Measurements from ENCODE around the gene CLEC4F.
"Not testable (repeated sequence)": the region's sequence is repeated elsewhere in the genome, so short reads cannot be mapped to it uniquely, and the experiment has no call there.

CLEC4F gene

DNA sequence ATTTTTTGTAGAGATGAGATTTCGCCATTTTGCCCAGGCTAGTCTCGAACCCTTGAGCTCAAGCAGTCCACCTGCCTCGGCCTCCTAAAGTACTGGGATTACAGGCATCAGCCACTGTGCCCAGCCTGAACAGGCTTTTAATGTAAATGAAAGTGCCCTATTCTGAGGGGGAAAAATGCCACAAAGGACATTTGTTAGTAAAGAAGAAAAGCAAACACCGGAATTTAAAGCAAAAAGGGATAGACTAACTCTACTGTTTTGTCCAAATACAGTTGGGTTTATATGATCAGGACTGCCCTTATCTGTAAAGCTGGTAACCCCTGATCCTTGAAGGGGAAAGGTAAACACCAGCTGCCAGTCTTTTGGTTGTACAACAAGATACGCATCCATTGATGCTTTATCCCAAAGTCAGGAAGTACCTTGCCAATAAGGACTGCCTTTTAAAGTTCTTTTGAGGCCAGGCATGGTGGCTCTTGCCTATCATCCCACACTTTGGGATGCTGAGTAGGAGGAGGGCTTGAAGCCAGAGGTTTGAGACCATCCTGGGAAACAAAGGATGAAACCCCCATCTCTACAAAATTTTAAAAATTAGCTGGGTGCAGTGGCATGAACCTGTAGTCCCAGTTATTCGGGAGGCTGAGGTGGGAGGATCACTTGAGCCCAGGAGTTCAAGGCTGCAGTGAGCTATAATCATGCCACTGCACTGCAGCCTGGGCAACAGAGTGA, 13.1 kb downstream of the CLEC4F start:
- TF ChIP-seq, protein P1, sequence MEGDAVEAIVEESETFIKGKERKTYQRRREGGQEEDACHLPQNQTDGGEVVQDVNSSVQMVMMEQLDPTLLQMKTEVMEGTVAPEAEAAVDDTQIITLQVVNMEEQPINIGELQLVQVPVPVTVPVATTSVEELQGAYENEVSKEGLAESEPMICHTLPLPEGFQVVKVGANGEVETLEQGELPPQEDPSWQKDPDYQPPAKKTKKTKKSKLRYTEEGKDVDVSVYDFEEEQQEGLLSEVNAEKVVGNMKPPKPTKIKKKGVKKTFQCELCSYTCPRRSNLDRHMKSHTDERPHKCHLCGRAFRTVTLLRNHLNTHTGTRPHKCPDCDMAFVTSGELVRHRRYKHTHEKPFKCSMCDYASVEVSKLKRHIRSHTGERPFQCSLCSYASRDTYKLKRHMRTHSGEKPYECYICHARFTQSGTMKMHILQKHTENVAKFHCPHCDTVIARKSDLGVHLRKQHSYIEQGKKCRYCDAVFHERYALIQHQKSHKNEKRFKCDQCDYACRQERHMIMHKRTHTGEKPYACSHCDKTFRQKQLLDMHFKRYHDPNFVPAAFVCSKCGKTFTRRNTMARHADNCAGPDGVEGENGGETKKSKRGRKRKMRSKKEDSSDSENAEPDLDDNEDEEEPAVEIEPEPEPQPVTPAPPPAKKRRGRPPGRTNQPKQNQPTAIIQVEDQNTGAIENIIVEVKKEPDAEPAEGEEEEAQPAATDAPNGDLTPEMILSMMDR (conservative IDR thresholded peaks at IDR 0.05): no peak

DNA sequence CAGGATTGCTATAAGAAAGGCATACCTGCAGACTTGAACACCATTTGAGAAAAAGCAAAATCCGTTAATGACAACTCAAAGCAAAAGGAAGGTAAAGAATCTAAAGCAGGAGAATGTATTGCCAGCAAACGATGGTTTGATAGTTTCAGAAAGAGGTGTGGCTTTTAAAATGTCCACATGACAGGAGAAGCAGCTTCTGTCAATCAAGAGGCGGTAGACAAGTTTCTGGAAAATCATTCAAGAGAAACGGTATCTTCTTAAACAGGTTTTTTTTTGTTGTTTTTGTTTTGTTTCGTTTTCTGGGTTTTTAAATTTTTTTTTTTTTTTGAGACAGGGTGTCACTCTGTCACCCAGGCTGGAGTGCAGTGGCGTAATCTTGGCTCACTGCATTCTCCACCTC, 13.8 kb downstream of the CLEC4F start:
- no peak overlapping the region for H3K27ac ChIP-seq
- TF ChIP-seq, protein P1 (conservative IDR thresholded peaks at IDR 0.05): no peak

More for the DNA sequence above, 13.1 kb downstream of the CLEC4F start:
- H3K27ac ChIP-seq: no peak overlapping the region

DNA sequence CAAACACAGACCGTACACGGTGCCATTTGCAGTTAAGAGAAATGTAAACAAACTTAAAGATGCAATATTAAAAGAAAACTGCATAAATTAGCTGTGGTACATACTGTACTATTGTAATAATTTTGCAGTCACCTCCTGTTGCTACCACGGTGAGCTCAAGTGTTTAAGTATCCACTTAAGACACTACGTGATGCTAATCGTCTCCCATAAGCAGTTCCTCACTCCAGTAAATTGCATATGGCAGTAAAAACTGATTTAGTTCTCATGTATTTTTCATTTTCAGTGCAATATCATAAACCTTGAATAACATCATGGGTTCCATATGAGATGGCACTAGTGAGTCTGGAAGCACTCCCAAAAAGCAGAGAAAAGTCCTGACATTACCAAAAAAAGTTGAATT, 14.4 kb downstream of the CLEC4F start:
- no peak overlapping the region for H3K27ac ChIP-seq
- TF ChIP-seq, protein P1 (conservative IDR thresholded peaks at IDR 0.05): no peak

DNA sequence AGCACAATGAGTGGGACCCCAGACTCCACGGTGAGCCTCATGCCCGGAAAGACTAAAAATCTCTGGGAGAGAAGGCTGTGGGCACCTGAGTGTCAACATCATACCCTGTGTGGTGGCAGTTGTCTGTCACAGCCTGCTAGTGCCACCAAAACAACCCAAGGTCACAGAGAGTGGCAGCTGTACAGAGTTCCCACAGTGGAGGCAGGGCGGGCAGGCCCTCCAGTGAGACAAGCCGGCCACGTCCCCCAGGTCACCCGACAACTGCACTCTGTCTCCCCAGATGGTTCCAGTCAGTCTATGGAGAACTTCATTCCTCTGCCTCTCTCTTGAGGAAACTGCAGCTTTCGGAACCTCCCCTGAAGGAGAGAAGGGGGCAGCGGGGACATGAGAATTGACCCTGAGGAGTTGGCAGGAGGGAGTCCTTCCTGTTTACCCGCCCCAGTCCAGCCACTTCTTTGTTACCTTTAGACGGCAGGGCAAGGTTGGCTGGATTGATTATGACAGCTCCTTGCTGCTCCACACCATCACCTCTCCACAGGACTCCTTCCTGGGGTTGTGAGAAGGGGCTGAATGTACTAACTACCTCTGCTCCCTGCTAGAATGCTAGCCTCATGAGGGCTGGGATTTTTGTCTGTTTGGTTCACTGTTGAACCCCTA, 18.7 kb downstream of the CLEC4F start:
- TF ChIP-seq, protein P1 (conservative IDR thresholded peaks at IDR 0.05): no peak
- H3K27ac ChIP-seq: no peak overlapping the region

DNA sequence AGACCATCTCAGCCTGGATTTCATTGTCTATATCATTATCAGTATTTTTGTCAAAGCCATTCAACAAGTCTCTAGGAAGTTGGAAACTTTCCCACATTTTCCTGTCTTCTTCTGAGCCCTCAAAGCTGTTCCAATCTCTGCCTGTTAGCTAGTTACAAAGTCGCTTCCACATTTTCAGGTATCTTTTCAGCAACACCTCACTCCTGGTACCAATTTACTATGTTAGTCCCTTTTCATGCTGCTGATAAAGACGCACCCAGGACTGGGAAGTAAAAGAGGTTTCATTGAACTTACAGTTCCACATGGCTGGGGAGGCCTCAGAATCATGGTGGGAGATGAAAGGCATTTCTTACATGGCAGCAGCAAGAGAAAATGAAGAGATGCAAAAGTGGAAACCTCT, 20.7 kb downstream of the CLEC4F start:
- TF ChIP-seq, protein P1 (conservative IDR thresholded peaks at IDR 0.05): no peak
- no peak overlapping the region for H3K27ac ChIP-seq

DNA sequence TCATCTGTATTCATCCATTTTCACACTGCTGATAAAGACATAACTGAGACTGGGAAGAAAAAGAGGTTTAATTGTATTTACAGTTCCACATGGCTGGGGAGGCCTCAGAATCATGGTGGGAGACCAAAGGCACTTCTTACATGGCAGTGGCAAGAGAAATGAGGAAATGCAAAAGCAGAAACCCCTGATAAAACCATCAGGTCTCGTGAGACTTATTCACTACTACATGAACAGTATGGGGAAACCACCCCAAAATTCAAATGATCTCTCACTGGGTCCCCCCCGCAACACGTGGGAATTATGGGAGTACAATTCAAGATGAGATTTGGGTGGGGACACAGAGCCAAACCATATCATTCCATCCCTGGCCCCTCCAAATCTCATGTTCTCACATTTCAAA, 22.4 kb downstream of the CLEC4F start:
- H3K27ac ChIP-seq: not testable (repeated sequence)

DNA sequence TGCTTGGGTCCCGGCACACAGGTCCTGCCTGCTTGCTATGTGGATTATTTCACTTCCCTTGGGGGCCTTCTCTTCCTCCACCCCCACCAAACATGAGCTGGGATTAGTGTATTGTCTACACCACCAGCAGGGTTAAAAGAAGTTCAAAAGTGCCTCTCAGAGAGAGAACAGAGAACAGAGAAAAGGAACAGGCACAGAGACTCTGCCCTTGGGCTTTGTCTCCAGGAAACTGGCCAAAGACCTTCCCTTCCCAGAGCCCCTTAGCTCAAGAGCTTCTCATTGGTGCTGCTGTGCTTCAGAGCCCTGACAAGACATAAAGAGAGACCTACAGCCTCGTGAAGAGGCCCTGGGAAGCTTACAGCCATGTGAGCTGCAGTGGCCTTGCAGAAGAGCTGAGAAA, 22.9 kb downstream of the CLEC4F start:
- TF ChIP-seq, protein P1 (conservative IDR thresholded peaks at IDR 0.05): no peak
- no peak overlapping the region for H3K27ac ChIP-seq

DNA sequence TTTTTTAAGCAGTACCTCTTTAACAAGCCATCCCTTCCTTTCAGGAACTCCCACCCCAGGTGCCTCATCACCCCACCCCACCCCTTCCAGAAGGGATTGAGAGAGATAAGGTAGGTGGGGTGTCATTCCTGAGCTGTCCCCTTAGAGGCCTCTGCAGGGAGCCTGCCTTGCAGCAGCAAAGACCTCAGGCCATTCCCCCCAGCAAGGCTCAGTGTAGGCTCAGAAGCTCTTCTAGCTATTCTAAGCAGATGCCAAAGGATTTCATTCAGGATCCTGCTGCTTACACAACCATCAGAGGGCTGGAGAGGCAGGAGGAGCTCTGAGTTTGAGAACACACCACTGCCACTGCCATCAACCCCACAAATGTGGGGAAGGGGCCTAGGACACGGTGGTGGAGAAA, 24.1 kb downstream of the CLEC4F start:
- TF ChIP-seq, protein P1 (conservative IDR thresholded peaks at IDR 0.05): no peak

More for the DNA sequence above, 24.1 kb downstream of the CLEC4F start:
- H3K27ac ChIP-seq: no peak overlapping the region
